ENCODE data around the gene DLEC1.

The DLEC1 gene

DNA sequence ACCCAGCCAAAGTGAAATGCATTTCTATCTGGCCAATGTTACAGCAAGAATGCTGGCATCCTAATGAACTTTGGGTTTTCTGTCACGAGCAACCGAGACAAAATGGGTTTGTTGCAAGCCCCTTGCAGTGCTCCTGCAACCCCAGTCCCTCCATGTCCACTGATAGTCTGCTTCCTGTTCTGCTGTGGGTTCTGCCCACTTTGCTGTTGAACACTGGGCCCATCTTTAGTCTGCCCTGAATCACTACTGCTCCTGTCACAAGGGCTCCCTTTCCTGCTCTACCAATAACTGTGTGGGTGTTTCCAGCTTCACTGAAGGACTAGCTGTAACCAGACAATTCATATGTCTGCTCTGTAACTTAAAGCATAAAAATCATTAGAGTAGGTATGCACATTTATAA is 113.6 kb downstream of the DLEC1 start:
- DNase-seq = no peak
- no peaks in the 10 kb centered on the region for H3K36me3 ChIP-seq
- no peak overlapping the region for H3K4me3 ChIP-seq (ENCODE audit: low read depth, low read length)
- H3K27me3 ChIP-seq = no peaks in the 10 kb centered on the region
- TF ChIP-seq, protein P1, sequence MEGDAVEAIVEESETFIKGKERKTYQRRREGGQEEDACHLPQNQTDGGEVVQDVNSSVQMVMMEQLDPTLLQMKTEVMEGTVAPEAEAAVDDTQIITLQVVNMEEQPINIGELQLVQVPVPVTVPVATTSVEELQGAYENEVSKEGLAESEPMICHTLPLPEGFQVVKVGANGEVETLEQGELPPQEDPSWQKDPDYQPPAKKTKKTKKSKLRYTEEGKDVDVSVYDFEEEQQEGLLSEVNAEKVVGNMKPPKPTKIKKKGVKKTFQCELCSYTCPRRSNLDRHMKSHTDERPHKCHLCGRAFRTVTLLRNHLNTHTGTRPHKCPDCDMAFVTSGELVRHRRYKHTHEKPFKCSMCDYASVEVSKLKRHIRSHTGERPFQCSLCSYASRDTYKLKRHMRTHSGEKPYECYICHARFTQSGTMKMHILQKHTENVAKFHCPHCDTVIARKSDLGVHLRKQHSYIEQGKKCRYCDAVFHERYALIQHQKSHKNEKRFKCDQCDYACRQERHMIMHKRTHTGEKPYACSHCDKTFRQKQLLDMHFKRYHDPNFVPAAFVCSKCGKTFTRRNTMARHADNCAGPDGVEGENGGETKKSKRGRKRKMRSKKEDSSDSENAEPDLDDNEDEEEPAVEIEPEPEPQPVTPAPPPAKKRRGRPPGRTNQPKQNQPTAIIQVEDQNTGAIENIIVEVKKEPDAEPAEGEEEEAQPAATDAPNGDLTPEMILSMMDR (IDR thresholded peaks at IDR 0.05; ENCODE audit: low read depth, low read length) = no peak
- H3K9me3 ChIP-seq = no peaks in the 10 kb centered on the region
- no peaks in the 10 kb centered on the region for H3K4me1 ChIP-seq

GRCh38 chr3:38153221-38153620 is 114.2 kb downstream of the DLEC1 start:
- Histone ChIP-seq H3K36me3 (no peaks in the 10 kb centered on the region), H3K4me3 (ENCODE audit: low read depth, low read length) (no peak overlapping the region), H3K4me1 (no peaks in the 10 kb centered on the region), H3K9me3 (no peaks in the 10 kb centered on the region), H3K27me3 (no peaks in the 10 kb centered on the region)
- no peak for DNase-seq
- TF ChIP-seq, protein P1 (IDR thresholded peaks at IDR 0.05; ENCODE audit: low read depth, low read length) = no peak

DNA sequence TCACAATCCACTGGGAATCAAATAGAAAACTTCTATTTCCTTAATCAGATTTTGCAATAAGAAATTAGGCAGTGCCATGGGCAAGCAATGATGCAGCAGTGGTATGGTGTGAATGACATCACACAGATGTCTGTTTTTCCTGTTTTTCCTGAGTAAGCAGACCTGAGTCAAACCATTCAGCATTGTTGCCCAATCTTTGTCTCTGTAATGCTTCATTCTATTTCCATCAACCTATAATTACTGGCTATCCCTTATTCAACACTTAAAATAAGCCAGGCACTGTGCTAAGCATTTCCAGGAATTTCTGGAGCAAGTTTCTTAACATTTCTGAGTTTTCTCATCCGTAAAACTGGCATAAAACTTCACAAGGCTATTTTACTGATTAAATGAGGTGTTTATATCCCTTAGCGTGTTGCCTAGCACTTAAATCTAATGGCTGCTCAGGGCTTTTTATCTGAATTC is 115.1 kb downstream of the DLEC1 start:
- TF ChIP-seq, protein P1 (IDR thresholded peaks at IDR 0.05; ENCODE audit: low read depth, low read length) = no peak
- no peaks in the 10 kb centered on the region for H3K27me3 ChIP-seq
- H3K9me3 ChIP-seq = no peaks in the 10 kb centered on the region
- no peaks in the 10 kb centered on the region for H3K4me1 ChIP-seq
- H3K4me3 ChIP-seq (ENCODE audit: low read depth, low read length) = no peak overlapping the region
- no peak for DNase-seq
- H3K36me3 ChIP-seq = no peaks in the 10 kb centered on the region

DNA sequence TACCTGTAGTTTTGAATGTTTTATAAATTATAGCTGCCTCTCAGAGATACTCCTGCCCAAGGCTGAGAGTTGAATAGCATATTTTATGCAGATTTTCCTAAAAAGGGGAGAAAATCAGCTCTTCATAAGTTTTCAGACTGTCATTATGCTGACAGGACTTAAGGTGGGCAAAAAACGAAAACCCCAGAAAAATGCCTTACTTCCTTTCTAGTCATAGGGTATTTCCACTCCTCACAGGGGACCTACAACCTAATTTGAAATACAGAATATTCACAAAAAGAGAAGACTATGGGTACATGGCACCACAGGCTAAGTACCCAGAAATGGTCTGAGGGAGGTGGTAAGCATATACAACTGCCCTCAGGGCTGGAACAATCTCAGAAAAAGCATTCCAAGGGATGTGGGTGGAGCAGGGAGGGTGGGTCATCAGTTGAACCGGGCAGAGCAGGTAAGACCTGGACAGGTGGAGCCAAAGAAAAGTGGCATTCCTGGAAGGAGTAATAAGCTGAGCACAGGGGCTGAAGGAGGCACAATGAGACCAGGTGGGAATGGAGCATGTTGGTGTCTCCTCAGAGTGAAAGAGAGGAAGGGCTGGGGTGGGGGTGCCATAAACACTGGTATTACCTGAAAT is 115.7 kb downstream of the DLEC1 start:
- no peaks in the 10 kb centered on the region for H3K4me1 ChIP-seq
- H3K9me3 ChIP-seq = no peaks in the 10 kb centered on the region
- DNase-seq = no peak
- no peaks in the 10 kb centered on the region for H3K36me3 ChIP-seq
- TF ChIP-seq, protein P1 (IDR thresholded peaks at IDR 0.05; ENCODE audit: low read depth, low read length) = no peak
- no peaks in the 10 kb centered on the region for H3K27me3 ChIP-seq
- no peak overlapping the region for H3K4me3 ChIP-seq (ENCODE audit: low read depth, low read length)

- Histone ChIP-seq H3K4me1 (no peaks in the 10 kb centered on the region), H3K36me3 (no peaks in the 10 kb centered on the region), H3K9me3 (no peaks in the 10 kb centered on the region), H3K27me3 (no peaks in the 10 kb centered on the region), H3K4me3 (ENCODE audit: low read depth, low read length) (no peak overlapping the region)
- TF ChIP-seq, protein P1 (IDR thresholded peaks at IDR 0.05; ENCODE audit: low read depth, low read length) = no peak
- DNase-seq = no peak
Observed at GRCh38 chr3:38155825-38156224, 116.8 kb downstream of the DLEC1 start.

GRCh38 chr3:38157117-38157516 is 118.1 kb downstream of the DLEC1 start:
- no peak overlapping the region for H3K4me3 ChIP-seq (ENCODE audit: low read depth, low read length)
- no peaks in the 10 kb centered on the region for H3K4me1 ChIP-seq
- H3K27me3 ChIP-seq = no peaks in the 10 kb centered on the region
- no peaks in the 10 kb centered on the region for H3K9me3 ChIP-seq
- no peaks in the 10 kb centered on the region for H3K36me3 ChIP-seq
- no peak for DNase-seq
- TF ChIP-seq, protein P1 (IDR thresholded peaks at IDR 0.05; ENCODE audit: low read depth, low read length) = no peak
